Left ventricle myocardium inferior (tissue), 1 donor: ENCODE results near the gene MALL. TPM values are rescaled to one million over a fixed set of nuclear protein-coding genes. Genes with fewer than 3 reads are reported as not detected.

ENCODE experiments used
- DNase-seq: peaks from one replicate; pipeline ENCODE4 v3.0.0-alpha.2; 2020
- H3K27ac ChIP-seq: fragments of 200-600 bp; replicated peaks from 2 replicates; pipeline ENCODE4 v1.8.0; 2021
- H3K27me3 ChIP-seq: fragments of 200-600 bp; 2 replicates; pipeline ENCODE4 v1.8.0; 2021; ENCODE audit warnings: low read depth
- H3K36me3 ChIP-seq: fragments of 200-600 bp; 2 replicates; pipeline ENCODE4 v1.8.0; 2021
- H3K4me1 ChIP-seq: fragments of 200-600 bp; 2 replicates; pipeline ENCODE4 v1.8.0; 2021
- H3K4me3 ChIP-seq: fragments of 200-600 bp; 2 replicates; pipeline ENCODE4 v1.8.0; 2021; ENCODE audit warnings: mild to moderate bottlenecking, moderate library complexity
- H3K9me3 ChIP-seq: fragments of 200-600 bp; replicated peaks from 2 replicates; pipeline ENCODE4 v1.8.0; 2021
- intact Hi-C: fragments of 100-400 bp; cut with micrococcal nuclease; formaldehyde crosslinking; loops from one replicate; pipeline ENCODE4 v1.11.0; 2022
- total RNA-seq: library from RNA; stranded (reverse); fragmentation: NEBNext Ultra II Directional; extraction: Animal tissue kit (Norgen Biotek cat#: 25700); gene quantifications from one replicate; pipeline ENCODE4 v1.2.1, GENCODE V29; 2021
- TF ChIP-seq, protein P1 (sequence below): fragments of 200-600 bp; IDR thresholded peaks from 2 replicates; pipeline ENCODE4 v1.8.0; 2021; ENCODE audit warnings: antibody characterized with exemption, mild to moderate bottlenecking, borderline replicate concordance
- donor health status: DM: no; HTN: yes; CAD: no; lungs with severe emphysema.

The MALL gene
- total RNA-seq, 1 donor from 2014 or later, result 11.8 TPM

DNA sequence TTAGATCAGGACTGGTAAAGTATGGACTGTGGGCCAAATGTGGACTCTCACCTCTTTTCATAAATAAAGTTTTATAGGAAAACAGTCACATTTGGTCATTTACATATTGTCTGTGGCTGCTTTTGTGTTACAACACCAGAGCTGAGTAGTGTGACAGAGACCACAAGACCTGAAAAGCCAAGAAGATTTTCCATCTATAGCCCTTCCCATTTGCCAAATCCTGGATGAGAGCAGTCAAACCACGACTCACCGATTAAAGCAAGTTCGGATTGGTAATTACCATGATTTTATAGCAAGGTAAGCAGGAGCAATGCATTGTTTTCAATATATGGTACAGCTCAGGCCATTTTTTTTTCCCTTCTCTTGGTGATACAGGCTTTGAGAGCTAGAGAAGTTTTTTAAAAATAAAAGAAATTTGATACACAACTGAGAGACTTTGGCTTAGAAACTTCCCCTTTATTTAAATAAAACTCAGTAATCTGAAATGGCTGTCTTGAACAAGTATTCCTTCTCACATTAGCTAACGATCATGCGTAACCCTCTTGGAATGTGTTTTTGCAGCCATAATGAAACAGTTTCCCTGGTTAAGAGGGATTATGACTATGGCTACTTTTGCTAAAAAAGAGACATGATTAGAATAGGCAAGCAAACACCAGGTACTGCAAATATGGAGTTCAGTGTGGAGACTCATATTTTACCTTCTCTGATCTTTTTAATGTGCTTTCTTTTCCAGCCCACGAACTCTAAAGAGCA is 9.5 kb upstream of the MALL start:
- peaks cover 10% of the 10 kb centered on the region for H3K4me1 ChIP-seq
- TF ChIP-seq, protein P1, sequence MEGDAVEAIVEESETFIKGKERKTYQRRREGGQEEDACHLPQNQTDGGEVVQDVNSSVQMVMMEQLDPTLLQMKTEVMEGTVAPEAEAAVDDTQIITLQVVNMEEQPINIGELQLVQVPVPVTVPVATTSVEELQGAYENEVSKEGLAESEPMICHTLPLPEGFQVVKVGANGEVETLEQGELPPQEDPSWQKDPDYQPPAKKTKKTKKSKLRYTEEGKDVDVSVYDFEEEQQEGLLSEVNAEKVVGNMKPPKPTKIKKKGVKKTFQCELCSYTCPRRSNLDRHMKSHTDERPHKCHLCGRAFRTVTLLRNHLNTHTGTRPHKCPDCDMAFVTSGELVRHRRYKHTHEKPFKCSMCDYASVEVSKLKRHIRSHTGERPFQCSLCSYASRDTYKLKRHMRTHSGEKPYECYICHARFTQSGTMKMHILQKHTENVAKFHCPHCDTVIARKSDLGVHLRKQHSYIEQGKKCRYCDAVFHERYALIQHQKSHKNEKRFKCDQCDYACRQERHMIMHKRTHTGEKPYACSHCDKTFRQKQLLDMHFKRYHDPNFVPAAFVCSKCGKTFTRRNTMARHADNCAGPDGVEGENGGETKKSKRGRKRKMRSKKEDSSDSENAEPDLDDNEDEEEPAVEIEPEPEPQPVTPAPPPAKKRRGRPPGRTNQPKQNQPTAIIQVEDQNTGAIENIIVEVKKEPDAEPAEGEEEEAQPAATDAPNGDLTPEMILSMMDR, result no peak
- H3K36me3 ChIP-seq, result peaks cover 8% of the 10 kb centered on the region
- H3K27me3 ChIP-seq, result no peaks in the 10 kb centered on the region
- DNase-seq, result no peak
- no peaks in the 10 kb centered on the region for H3K9me3 ChIP-seq
- H3K4me3 ChIP-seq, result no peak overlapping the region
- no peak overlapping the region for H3K27ac ChIP-seq
- intact Hi-C loops, result no loop called here

DNA sequence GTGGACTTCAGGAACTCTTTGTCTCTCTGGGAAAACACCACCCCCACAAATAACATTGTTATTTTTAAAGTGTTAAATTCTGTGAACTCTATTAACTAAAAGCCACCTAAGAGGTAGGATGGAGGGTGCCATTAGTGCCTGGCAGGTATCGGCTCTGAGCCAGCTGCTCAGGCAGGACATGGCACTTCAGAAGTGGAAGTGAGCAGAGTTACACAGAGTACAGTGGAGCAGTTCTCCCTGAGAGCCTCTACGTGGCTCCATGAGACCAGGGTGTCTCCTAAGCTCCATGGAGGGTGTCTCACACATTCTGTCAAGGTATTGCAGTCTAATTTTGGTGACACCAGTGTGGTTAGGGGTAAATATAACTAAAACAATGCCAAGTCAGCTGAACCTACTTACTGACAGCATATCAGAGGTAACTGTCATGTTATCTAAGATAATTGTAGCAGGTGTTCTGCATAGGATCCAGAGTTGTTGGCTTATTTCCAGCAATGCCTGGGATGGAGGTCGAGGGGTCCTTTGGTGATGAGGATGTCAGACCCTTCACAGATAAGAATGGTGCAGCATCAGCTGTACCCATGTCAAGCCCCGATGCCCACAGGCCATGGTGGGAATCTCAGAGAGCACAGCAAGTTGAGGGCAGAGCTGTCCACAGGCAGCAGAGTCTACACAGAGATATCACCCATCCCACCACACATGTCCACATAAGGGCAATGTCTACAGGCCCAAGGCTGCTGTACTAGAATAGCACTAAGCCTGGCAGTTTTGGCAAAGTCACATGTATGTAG is 8.6 kb upstream of the MALL start:
- no peak for DNase-seq
- Histone ChIP-seq H3K4me1 (peaks cover 18% of the 10 kb centered on the region), H3K9me3 (no peaks in the 10 kb centered on the region), H3K4me3 (no peak overlapping the region), H3K36me3 (peaks cover 8% of the 10 kb centered on the region), H3K27ac (no peak overlapping the region), H3K27me3 (no peaks in the 10 kb centered on the region)
- intact Hi-C loops, result no loop called here
- TF ChIP-seq, protein P1, result no peak

DNA sequence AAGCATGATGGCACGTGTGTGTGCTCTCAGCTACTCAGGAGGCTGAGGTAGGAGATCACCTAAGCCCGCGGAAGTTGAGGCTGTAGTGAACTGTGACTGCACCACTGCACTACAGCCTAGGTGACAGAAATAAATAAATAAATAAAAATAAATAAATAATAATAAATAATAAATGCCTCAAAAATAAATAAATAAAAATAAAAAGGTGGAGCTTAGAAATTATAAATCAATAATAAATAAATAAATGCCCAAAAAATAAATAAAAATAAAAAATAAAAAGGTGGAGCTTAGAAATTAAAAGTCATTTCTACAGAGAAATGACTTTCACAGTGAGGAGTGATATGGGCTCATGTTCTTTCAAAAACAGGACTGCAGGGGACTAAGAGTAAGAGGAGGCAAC is 6.0 kb upstream of the MALL start:
- intact Hi-C loops, result no loop called here
- Histone ChIP-seq H3K4me1 (peaks cover 35% of the 10 kb centered on the region), H3K9me3 (no peaks in the 10 kb centered on the region), H3K36me3 (no peaks in the 10 kb centered on the region), H3K4me3 (no peak overlapping the region), H3K27me3 (peaks cover 20% of the 10 kb centered on the region), H3K27ac (peak overlapping the region; percentile 89)
- DNase-seq, result no peak
- TF ChIP-seq, protein P1, result no peak

DNA sequence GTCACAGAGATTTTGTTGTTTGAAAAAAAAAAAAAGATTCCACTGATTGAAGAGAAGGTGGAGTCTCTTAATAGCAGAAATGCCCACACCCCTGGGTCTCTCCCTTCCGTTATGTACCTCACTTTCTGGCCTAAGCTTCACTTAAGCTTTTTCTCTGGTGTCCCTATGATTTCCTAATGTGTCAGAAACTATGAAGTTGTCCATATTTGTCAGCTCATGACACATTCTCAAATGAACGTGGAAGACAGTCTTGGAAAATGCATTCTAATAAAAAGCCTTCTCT is 5.4 kb upstream of the MALL start:
- Histone ChIP-seq H3K4me1 (peaks cover 41% of the 10 kb centered on the region), H3K27me3 (peaks cover 26% of the 10 kb centered on the region), H3K36me3 (no peaks in the 10 kb centered on the region), H3K4me3 (no peak overlapping the region), H3K9me3 (no peaks in the 10 kb centered on the region), H3K27ac (peak overlapping the region; percentile 89)
- intact Hi-C loops, result no loop called here
- DNase-seq, result no peak
- TF ChIP-seq, protein P1, result no peak

DNA sequence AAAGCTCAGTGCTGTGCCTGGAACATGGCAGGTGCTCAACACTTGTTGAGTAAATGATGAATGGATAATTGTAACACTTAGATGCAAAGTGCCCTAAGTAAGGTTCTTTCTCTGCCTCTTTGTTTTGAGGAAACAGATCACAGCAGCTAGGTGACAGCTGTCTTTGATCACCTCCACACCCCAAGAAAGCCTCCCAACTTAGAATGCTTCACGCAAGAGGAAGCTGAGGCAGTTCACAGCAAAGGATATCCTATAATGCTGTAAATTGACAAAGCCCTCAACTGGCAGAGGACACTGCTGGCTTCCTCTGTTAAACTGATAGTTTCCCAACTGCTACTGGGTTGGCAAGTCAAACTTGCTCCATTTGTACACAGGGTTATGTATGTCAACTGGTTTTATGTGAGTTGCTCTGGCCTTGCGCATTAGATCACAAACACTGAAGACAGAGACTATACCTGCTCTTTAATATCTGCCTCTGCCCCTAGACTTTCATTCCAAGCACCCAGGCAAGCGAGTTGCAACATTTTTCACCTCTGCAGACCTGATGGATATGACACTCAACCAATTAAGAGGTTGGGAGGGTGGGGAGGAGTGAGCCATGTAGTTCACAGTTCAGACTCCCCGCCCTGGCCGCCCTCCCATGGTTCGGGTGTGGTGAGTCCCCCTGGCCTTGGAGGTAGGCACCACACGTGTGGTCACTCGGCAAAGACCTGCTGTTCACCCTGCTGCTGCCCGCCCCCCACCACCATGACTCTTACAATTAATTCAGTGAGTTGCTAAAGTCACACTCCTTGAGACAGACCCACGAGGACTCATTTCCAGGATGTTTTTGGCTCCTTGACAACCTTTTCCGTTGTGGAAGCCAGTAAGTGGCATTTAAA is 4.8 kb upstream of the MALL start:
- TF ChIP-seq, protein P1, result no peak
- Histone ChIP-seq H3K27ac (peak overlapping the region; percentile 89), H3K27me3 (peaks cover 32% of the 10 kb centered on the region), H3K4me3 (no peak overlapping the region), H3K9me3 (no peaks in the 10 kb centered on the region), H3K36me3 (no peaks in the 10 kb centered on the region), H3K4me1 (peaks cover 46% of the 10 kb centered on the region)
- no peak for DNase-seq
- intact Hi-C loops, result no loop called here
